Mucosa of rectum (tissue), 2 donors: ENCODE measurements around the gene RMP24.

Experiments
- H3K27ac ChIP-seq, 2 donors: one replicate each; pipeline ENCODE4 v1.7.0; 2013; ENCODE audit warnings: inconsistent platforms in 2 of 2, low read depth in 2 of 2, low read length in 2 of 2
- H3K27me3 ChIP-seq, 2 donors: one replicate each; pipeline ENCODE4 v1.7.0; 2013; ENCODE audit warnings: low read length in 2 of 2; ENCODE audit not compliant: control insufficient read depth in 2 of 2, insufficient read depth in 2 of 2
- H3K36me3 ChIP-seq, 2 donors: one replicate each; pipeline ENCODE4 v1.7.0; 2013; ENCODE audit warnings: low read length in 2 of 2; ENCODE audit not compliant: control insufficient read depth in 2 of 2, insufficient read depth in 2 of 2
- H3K4me1 ChIP-seq, 2 donors: one replicate each; pipeline ENCODE4 v1.7.0; 2013; ENCODE audit warnings: low read length in 2 of 2, mild to moderate bottlenecking in 1 of 2; ENCODE audit not compliant: control insufficient read depth in 2 of 2, insufficient read depth in 2 of 2
- H3K4me3 ChIP-seq, 2 donors: one replicate each; pipeline ENCODE4 v1.7.0; 2013; ENCODE audit warnings: low read length in 2 of 2
- H3K9ac ChIP-seq, 2 donors: one replicate each; pipeline ENCODE4 v1.7.0; 2013; ENCODE audit warnings: low read length in 2 of 2, low read depth in 1 of 2, mild to moderate bottlenecking in 1 of 2
- H3K9me3 ChIP-seq, 2 donors: one replicate each; pipeline ENCODE4 v1.7.0; 2013; ENCODE audit warnings: low read length in 2 of 2; ENCODE audit not compliant: control insufficient read depth in 2 of 2
- donor health status: healthy.
- donor health status: Normal muscosa, but diverticular disease.

Gene RMP24

DNA sequence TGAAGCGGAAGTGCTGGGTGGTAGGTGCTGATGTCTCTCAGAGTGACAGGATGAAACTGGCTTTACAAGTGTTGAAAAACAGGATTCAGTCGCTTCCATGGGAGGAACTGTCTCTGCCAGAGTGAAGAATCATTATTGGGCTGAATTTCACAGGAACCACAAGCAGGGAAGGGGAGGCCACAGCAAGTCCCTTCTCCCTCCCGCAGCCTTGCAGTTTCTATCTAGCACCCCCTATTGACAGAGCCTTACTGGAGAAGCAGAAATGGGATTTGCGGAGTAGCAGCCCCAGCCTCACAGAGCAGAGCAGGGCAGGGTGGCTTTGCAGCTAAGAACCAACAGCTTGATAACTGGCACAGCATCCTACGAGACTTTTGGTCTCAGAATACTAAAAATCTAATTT is 33.3 kb upstream of the RMP24 start:
- H3K4me1 ChIP-seq: no peaks in the 10 kb centered on the region
- no peaks in the 10 kb centered on the region for H3K36me3 ChIP-seq
- no peak overlapping the region for H3K4me3 ChIP-seq
- H3K27me3 ChIP-seq: no peaks in the 10 kb centered on the region
- no peak overlapping the region for H3K27ac ChIP-seq
- no peaks in the 10 kb centered on the region for H3K9me3 ChIP-seq
- no peak overlapping the region for H3K9ac ChIP-seq

DNA sequence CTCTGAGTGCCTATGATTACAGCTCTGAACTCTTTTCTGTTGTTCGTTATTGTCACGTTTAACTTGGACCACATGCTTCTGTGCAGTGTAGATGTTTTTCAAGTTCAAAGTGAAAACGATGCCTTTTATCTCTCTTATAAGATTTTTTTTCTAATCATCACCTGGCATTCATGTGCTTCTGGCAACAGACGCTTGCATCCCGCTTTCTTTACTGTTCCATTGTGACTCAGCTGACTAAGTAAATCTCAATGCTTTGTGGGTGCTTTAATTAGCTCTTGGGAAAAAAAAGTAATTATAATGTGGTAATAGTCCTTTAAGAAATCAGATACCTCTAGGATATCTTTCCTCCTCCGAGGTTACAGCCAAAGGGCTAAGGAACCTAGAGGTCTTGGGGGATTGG is 31.2 kb upstream of the RMP24 start:
- H3K4me1 ChIP-seq: no peaks in the 10 kb centered on the region
- H3K9ac ChIP-seq: no peak overlapping the region
- H3K4me3 ChIP-seq: no peak overlapping the region
- H3K27ac ChIP-seq: no peak overlapping the region
- H3K9me3 ChIP-seq: no peaks in the 10 kb centered on the region
- H3K36me3 ChIP-seq: no peaks in the 10 kb centered on the region
- H3K27me3 ChIP-seq: no peaks in the 10 kb centered on the region

DNA sequence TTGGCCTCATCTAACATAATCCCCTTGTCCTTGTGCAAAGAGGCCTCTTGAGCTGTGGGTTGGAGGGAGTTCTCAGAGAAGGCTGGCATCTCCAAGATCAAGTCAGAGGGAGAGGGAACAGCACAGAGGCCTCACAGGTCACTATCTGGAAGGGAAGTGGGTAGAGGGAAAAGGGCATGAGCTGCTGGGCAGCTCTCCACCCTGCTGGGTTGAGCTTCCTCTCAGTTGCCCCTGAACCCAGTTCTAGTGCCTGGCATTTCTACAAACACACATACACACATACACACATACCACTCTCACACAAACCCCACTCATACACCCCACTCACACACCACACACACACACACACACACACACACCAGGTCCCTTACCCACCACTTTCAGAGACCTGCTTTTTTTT is 30.3 kb upstream of the RMP24 start:
- Histone ChIP-seq H3K4me1 (no peaks in the 10 kb centered on the region), H3K9ac (no peak overlapping the region), H3K36me3 (no peaks in the 10 kb centered on the region), H3K27ac (no peak overlapping the region), H3K4me3 (no peak overlapping the region), H3K27me3 (no peaks in the 10 kb centered on the region), H3K9me3 (no peaks in the 10 kb centered on the region)

DNA sequence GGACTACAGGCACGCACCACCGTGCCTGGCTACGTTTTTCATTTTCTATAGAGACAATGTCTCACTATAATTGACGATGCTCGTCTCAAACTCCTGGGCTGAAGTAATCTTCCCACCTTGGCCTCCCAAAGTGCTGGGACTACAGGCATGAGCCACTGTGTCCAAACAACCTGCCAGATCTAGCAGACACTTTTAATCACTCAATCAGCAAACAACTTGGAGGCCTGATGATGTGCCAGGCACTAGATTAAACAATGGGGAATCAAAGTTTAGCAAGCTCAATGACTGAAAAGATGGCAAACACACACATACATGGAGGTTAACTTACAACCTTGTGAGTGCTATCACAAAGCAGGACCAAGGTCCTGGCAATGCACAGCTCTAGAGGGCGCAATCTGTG is 29.8 kb upstream of the RMP24 start:
- H3K4me1 ChIP-seq: no peaks in the 10 kb centered on the region
- H3K9ac ChIP-seq: no peak overlapping the region
- no peak overlapping the region for H3K27ac ChIP-seq
- no peaks in the 10 kb centered on the region for H3K27me3 ChIP-seq
- no peak overlapping the region for H3K4me3 ChIP-seq
- H3K9me3 ChIP-seq: no peaks in the 10 kb centered on the region
- H3K36me3 ChIP-seq: no peaks in the 10 kb centered on the region

DNA sequence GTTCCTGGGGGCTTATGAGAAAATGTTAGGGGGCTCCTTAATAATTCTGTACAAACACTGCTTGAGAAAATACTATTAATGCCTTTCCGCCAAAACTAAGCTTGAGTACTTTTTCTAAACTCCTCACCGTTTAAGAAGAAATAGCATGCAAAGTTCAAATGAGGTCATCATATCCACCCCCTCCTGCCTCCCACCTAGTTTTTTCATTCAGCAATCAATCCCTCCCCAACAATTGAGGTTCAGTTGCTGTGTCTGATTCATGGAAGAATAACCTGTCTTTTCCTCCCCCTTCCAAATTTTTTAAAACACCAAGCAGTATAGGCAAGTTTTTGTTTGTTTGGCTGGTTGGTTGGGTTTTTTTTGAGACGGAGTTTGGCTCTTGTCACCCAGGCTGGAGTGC is 24.4 kb upstream of the RMP24 start:
- Histone ChIP-seq H3K27me3 (peaks cover 8 to 9% of the 10 kb centered on the region in 2 donors), H3K36me3 (no peaks in the 10 kb centered on the region), H3K9me3 (no peaks in the 10 kb centered on the region), H3K27ac (no peak overlapping the region), H3K4me1 (peaks cover 3 to 5% of the 10 kb centered on the region in 2 donors), H3K4me3 (no peak overlapping the region), H3K9ac (no peak overlapping the region)

DNA sequence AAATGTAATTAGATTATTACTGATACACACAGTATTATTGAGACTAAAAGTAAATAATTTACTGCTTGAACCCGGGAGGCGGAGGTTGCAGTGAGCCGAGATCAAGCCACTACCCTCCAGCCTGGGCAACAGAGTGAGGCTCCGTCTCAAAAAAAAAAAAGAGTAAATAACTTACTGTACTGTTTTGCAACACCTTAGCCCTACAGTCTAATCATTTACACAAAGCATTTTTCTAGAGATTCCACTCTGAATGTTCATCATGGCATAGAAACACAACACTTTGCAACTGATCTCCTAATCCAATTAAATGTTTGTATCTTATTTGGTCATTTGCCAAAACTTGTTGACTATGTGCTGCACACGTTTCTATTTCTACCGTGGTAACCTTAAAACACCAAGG is 23.4 kb upstream of the RMP24 start:
- no peaks in the 10 kb centered on the region for H3K36me3 ChIP-seq
- no peak overlapping the region for H3K27ac ChIP-seq
- H3K9ac ChIP-seq: no peak overlapping the region
- peaks cover 8 to 9% of the 10 kb centered on the region in 2 donors for H3K27me3 ChIP-seq
- H3K9me3 ChIP-seq: no peaks in the 10 kb centered on the region
- peaks cover 3 to 5% of the 10 kb centered on the region in 2 donors for H3K4me1 ChIP-seq
- H3K4me3 ChIP-seq: no peak overlapping the region

DNA sequence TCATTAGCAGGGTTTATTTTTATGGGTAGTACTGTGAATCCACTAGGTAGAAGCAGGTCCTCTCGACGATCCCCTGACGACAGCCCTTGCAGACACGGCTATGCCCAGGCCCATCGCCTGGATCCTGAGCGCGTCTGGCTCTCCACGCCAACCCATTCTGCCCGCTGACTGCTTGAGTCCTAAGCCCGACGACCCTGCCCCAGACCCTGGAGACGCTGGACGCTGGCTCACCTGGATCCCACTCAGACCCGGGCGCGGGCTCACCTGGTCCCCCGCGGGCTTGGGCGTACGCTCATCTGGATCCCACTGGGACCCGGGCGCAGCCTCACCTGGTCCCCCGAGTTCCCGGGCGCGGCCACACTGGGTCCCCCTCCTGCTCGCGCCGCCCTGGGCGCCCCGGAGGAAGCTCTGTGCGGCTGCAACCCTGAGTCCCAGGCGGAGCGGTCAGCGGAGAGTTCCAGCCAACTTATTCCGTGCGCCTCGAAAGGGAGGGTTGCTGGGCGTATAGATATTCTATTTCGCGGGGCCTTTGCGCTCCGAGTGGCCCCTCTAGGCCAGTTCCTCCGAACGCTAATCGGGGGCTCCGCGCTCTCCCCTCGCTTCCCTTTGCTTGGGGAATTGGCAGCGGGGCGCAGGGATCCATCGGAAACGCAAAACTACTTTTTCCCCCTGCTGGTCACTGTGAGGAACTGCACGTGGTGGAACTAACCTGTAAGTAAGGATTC is 22.4 kb upstream of the RMP24 start:
- no peak overlapping the region for H3K27ac ChIP-seq
- H3K36me3 ChIP-seq: no peaks in the 10 kb centered on the region
- peaks cover 8 to 9% of the 10 kb centered on the region in 2 donors for H3K27me3 ChIP-seq
- no peak overlapping the region for H3K9ac ChIP-seq
- peak overlapping the region; percentile 67 to 71 for H3K4me3 ChIP-seq
- peaks cover 3 to 5% of the 10 kb centered on the region in 2 donors for H3K4me1 ChIP-seq
- H3K9me3 ChIP-seq: no peaks in the 10 kb centered on the region

DNA sequence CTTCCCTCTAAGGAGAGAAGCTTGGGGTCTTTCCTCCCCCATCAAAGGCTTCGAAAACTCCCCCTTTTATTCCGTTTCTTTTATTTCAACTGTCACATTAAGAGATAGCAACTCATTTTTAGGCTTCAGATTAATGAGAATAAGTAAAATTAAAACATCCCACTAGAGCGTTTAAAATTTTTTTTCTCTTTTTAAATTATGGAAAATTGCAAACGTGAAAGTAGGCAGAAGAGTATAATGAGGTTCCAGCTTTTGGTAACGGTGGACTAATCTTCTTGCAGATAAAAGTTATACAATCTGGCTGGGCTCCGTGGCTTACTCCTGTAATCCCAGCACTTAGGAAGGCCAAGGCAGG is 21.9 kb upstream of the RMP24 start:
- H3K27ac ChIP-seq: no peak overlapping the region
- H3K36me3 ChIP-seq: no peaks in the 10 kb centered on the region
- H3K27me3 ChIP-seq: peaks cover 8 to 9% of the 10 kb centered on the region in 2 donors
- H3K9ac ChIP-seq: no peak overlapping the region
- H3K9me3 ChIP-seq: no peaks in the 10 kb centered on the region
- peak overlapping the region in 1 of 2 donors; percentile 71 for H3K4me3 ChIP-seq
- H3K4me1 ChIP-seq: peaks cover 3 to 5% of the 10 kb centered on the region in 2 donors

DNA sequence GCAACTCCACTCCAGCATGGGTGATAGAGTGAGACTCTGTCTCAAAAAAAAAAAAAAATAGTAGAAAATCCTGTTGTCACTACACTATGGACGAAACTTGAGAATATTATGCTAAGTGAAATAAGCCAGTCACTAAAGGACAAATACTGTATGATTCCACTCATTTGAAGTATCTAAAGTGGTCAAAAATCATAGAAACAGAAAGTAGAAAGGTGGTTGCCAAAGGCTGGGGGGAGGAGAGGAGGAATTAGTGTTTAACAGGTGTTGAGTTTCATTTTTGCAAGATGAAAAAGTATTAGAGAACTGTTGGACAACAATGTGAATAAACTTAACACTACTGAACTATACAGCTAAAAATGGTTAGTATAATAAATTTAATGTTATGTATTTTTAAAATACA is 18.8 kb upstream of the RMP24 start:
- peaks cover 3 to 5% of the 10 kb centered on the region in 2 donors for H3K4me1 ChIP-seq
- no peak overlapping the region for H3K9ac ChIP-seq

DNA sequence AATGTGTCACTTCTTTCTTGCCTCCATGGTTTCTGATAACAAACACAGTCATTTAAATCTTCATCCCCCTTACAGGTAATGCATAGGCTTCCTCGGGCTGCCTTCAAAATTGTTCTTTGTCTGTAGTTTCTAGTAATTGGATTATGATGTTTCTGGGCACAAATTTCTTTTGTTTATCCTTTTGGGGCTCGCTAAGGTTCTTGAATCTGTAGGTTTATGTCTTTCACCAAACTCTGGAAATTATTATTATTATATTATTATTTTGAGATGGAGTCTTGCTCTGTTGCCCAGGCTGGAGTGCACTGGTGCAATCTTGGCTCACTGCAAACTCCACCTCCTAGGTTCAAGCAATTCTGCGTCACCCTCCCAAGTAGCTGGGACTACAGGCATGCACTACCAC is 16.3 kb upstream of the RMP24 start:
- Histone ChIP-seq H3K9me3 (no peaks in the 10 kb centered on the region), H3K9ac (no peak overlapping the region), H3K27ac (no peak overlapping the region)

More for the DNA sequence above, 18.8 kb upstream of the RMP24 start:
- Histone ChIP-seq H3K9me3 (no peaks in the 10 kb centered on the region), H3K27me3 (peaks cover 7 to 8% of the 10 kb centered on the region in 2 donors), H3K4me3 (no peak overlapping the region), H3K27ac (no peak overlapping the region), H3K36me3 (no peaks in the 10 kb centered on the region)

More for the DNA sequence above, 16.3 kb upstream of the RMP24 start:
- no peaks in the 10 kb centered on the region for H3K27me3 ChIP-seq
- H3K4me3 ChIP-seq: no peak overlapping the region
- H3K4me1 ChIP-seq: no peaks in the 10 kb centered on the region
- no peaks in the 10 kb centered on the region for H3K36me3 ChIP-seq
